ENCODE measurements around the gene PPIF.

Gene PPIF

DNA sequence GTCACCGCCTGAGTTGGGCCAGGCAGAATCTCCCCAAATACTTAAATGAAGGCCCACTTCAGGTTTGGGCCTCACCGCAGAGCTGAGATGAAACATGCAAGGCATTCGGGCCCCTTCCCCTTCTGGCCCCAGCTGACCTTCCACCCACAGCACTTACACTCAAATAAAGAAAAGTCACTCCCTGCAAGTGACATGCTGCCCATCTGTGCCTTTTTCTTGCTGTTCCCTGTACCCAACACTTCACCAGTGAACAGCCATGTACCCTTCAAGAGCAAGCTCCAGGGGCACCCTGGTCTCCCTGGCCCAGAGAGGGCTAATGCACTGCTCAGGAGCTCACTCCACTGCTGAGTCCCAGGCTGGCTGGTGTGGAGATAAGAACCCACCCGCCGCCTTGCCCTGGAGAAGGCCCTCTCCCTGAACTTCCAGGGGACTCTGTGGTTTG lies 57.4 kb downstream of the PPIF start:
- DNase-seq: no peak

All from SW 1271 (cell line).